ENCODE data around the gene NCAM2.

Gene NCAM2

GRCh38 chr21:21458124-21458631 is 460.0 kb downstream of the NCAM2 start:
- DNase-seq (ENCODE audit: low read depth in 2 of 2): no peak
- TF ChIP-seq CTCF (IDR thresholded peaks at IDR 0.05; ENCODE audit: low read depth, low read length): no peak

GRCh38 chr21:21460979-21461378 is 462.8 kb downstream of the NCAM2 start:
- TF ChIP-seq CTCF (IDR thresholded peaks at IDR 0.05; ENCODE audit: low read depth, low read length): no peak
- no peak overlapping the region for H3K4me3 ChIP-seq (replicated peaks in 1 of 2; ENCODE audit: low read depth in 2 of 2, low read length in 2 of 2)
- DNase-seq (ENCODE audit: low read depth in 2 of 2): no peak

More at GRCh38 chr21:21458124-21458631, 460.0 kb downstream of the NCAM2 start:
- H3K4me3 ChIP-seq (replicated peaks in 1 of 2; ENCODE audit: low read depth in 2 of 2, low read length in 2 of 2): no peak overlapping the region

- TF ChIP-seq CTCF (IDR thresholded peaks at IDR 0.05; ENCODE audit: low read depth, low read length): no peak
- DNase-seq (ENCODE audit: low read depth in 2 of 2): peak in 1 of 2 donors; percentile 22
These were observed 465.2 kb downstream of the NCAM2 start for GRCh38 chr21:21463456-21463855.

GRCh38 chr21:21464684-21465083 is 466.5 kb downstream of the NCAM2 start:
- TF ChIP-seq CTCF (IDR thresholded peaks at IDR 0.05; ENCODE audit: low read depth, low read length): no peak
- no peak overlapping the region for H3K4me3 ChIP-seq (replicated peaks in 1 of 2; ENCODE audit: low read depth in 2 of 2, low read length in 2 of 2)
- no peak for DNase-seq (ENCODE audit: low read depth in 2 of 2)

More at GRCh38 chr21:21463456-21463855, 465.2 kb downstream of the NCAM2 start:
- no peak overlapping the region for H3K4me3 ChIP-seq (replicated peaks in 1 of 2; ENCODE audit: low read depth in 2 of 2, low read length in 2 of 2)

- H3K4me3 ChIP-seq (replicated peaks in 1 of 2; ENCODE audit: low read depth in 2 of 2, low read length in 2 of 2): no peak overlapping the region
- TF ChIP-seq CTCF (IDR thresholded peaks at IDR 0.05; ENCODE audit: low read depth, low read length): no peak
- DNase-seq (ENCODE audit: low read depth in 2 of 2): no peak
These were observed 468.5 kb downstream of the NCAM2 start for GRCh38 chr21:21466752-21467151.

- TF ChIP-seq CTCF (IDR thresholded peaks at IDR 0.05; ENCODE audit: low read depth, low read length): no peak
- DNase-seq (ENCODE audit: low read depth in 2 of 2): no peak
- no peak overlapping the region for H3K4me3 ChIP-seq (replicated peaks in 1 of 2; ENCODE audit: low read depth in 2 of 2, low read length in 2 of 2)
These were observed 469.8 kb downstream of the NCAM2 start for GRCh38 chr21:21468003-21468402.

GRCh38 chr21:21481239-21481638 is 483.0 kb downstream of the NCAM2 start:
- no peak for TF ChIP-seq CTCF (IDR thresholded peaks at IDR 0.05; ENCODE audit: low read depth, low read length)
- H3K4me3 ChIP-seq (replicated peaks in 1 of 2; ENCODE audit: low read depth in 2 of 2, low read length in 2 of 2): no peak overlapping the region
- DNase-seq (ENCODE audit: low read depth in 2 of 2): peak in 1 of 2 donors; percentile 39
